IPS-18a (cell line): ENCODE data around the gene UBAC2.

Experiments used
- H3K27ac ChIP-seq: one replicate; pipeline ENCODE4 v1.5.1; 2013; ENCODE audit warnings: low read length
- H3K27me3 ChIP-seq: one replicate; pipeline ENCODE4 v1.6.1; 2013; ENCODE audit warnings: mild to moderate bottlenecking, low read length; ENCODE audit not compliant: control insufficient read depth, insufficient read depth
- H3K36me3 ChIP-seq: one replicate; pipeline ENCODE4 v1.6.1; 2013; ENCODE audit warnings: low read depth, low read length; ENCODE audit not compliant: control insufficient read depth
- H3K4me1 ChIP-seq: one replicate; pipeline ENCODE4 v1.6.1; 2013; ENCODE audit warnings: low read depth, low read length; ENCODE audit not compliant: control insufficient read depth
- H3K4me3 ChIP-seq: one replicate; pipeline ENCODE4 v1.5.1; 2013; ENCODE audit warnings: low read length
- H3K9ac ChIP-seq: one replicate; pipeline ENCODE4 v1.6.1; 2013; ENCODE audit warnings: mild to moderate bottlenecking, low read length, moderate library complexity
- H3K9me3 ChIP-seq: one replicate; pipeline ENCODE4 v1.6.1; 2013; ENCODE audit warnings: low read depth, low read length; ENCODE audit not compliant: control insufficient read depth

UBAC2 gene

DNA sequence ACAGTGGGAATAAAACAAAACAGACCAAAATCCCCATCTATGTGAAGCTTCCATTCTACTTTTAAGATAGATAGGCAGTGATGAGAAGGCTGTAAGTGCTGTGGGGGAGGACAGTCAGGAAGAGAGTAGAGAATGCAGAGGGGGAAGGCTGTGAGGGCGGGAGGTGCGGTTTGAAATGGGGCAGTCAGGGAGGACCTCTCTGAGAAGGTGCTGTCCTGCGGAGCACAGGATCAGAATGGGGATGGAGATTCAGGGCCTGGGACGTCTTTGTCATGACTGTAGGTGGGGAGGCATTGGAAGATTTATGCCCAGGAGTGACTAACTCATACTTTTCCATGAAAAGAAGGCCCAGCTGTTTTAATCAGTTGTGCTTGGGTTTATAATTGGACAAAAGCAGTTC is 110.5 kb downstream of the UBAC2 start:
- no peak overlapping the region for H3K27ac ChIP-seq
- no peaks in the 10 kb centered on the region for H3K9me3 ChIP-seq
- no peak overlapping the region for H3K4me3 ChIP-seq
- H3K4me1 ChIP-seq, result peaks cover 20% of the 10 kb centered on the region
- H3K9ac ChIP-seq, result no peak overlapping the region
- H3K27me3 ChIP-seq, result no peaks in the 10 kb centered on the region
- no peaks in the 10 kb centered on the region for H3K36me3 ChIP-seq

DNA sequence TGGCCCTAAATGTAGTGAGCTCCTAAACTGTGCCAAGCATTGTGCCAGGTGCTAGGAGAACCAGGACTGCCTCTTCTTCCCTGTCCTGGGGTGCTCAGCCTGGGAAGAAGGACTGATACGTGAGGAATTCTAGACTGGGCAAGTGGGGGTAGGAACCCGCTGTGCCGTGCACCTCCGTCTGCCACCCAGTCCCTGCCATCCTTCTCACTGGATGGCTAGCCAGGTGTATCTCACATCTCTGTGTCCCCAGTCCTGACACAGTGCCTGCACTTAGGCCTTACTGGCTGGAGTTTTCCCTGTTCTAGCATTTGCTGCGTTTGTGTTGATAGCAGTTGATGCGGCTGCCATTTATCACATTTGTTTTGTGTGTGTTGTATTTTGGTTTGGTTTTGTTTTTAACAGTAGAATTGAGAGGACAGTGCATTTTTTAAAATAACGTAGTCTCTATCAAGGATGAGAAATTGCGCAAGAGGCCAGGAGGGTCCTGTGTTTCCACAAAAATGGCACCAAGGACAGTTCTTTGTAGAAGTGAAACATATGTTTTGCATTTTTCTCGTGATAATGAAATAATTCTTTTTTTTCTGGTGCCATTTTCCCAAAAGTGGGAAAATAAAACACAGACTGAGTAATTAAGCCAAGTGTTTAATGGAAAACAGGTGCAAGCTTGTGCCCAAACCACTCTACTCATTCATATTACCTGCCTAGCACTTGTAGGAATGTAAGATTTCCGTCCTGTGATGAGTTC is 111.3 kb downstream of the UBAC2 start:
- H3K9me3 ChIP-seq, result no peaks in the 10 kb centered on the region
- no peak overlapping the region for H3K4me3 ChIP-seq
- no peak overlapping the region for H3K9ac ChIP-seq
- H3K36me3 ChIP-seq, result no peaks in the 10 kb centered on the region
- H3K27me3 ChIP-seq, result no peaks in the 10 kb centered on the region
- no peak overlapping the region for H3K27ac ChIP-seq
- H3K4me1 ChIP-seq, result peaks cover 20% of the 10 kb centered on the region

DNA sequence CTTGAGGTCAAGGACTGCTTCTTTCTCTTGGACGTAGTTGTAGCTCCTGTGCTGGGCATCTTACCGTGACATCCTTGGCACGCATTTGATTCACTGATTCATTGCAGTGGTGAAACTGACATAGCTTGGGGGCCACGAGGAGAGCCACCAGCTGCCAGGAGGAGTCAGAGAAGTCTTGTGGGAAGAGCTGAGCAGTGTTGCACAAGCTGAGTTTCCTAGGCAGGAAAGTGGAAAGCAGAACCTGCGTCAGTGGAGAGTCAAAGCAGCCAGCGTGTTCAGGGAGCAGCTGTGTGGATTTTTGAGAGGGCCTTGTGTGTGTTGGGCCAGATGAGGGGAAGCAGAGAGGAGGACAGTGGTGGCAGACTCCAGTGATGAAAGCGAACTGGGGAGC is 111.8 kb downstream of the UBAC2 start:
- Histone ChIP-seq H3K4me1 (peaks cover 20% of the 10 kb centered on the region), H3K27ac (no peak overlapping the region), H3K9me3 (no peaks in the 10 kb centered on the region), H3K36me3 (no peaks in the 10 kb centered on the region), H3K27me3 (no peaks in the 10 kb centered on the region), H3K4me3 (no peak overlapping the region), H3K9ac (no peak overlapping the region)

GRCh38 chr13:99313501-99313900 is 112.8 kb downstream of the UBAC2 start:
- Histone ChIP-seq H3K36me3 (no peaks in the 10 kb centered on the region), H3K9ac (no peak overlapping the region), H3K9me3 (no peaks in the 10 kb centered on the region), H3K27me3 (no peaks in the 10 kb centered on the region), H3K27ac (no peak overlapping the region), H3K4me3 (no peak overlapping the region), H3K4me1 (peaks cover 20% of the 10 kb centered on the region)

DNA sequence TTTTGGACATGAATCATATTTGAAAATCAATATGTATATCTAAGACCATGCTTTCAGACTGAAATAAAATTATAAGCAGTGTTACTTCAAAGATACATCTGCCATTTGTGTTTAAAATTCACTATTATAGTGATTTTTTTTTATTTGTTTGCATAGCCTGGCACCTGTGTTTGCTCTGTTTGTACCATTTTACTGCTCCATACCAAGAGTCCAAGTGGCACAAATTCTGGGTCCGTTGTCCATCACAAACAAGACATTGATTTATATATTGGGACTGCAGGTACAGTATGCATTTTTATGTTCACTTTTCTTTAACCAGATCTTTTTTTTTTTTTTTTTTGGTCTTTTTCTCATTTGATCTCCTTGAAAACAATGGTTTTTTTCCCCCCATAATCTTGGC is 113.3 kb downstream of the UBAC2 start:
- Histone ChIP-seq H3K9ac (no peak overlapping the region), H3K36me3 (no peaks in the 10 kb centered on the region), H3K9me3 (no peaks in the 10 kb centered on the region), H3K4me1 (peaks cover 20% of the 10 kb centered on the region), H3K27me3 (no peaks in the 10 kb centered on the region), H3K4me3 (no peak overlapping the region), H3K27ac (no peak overlapping the region)

DNA sequence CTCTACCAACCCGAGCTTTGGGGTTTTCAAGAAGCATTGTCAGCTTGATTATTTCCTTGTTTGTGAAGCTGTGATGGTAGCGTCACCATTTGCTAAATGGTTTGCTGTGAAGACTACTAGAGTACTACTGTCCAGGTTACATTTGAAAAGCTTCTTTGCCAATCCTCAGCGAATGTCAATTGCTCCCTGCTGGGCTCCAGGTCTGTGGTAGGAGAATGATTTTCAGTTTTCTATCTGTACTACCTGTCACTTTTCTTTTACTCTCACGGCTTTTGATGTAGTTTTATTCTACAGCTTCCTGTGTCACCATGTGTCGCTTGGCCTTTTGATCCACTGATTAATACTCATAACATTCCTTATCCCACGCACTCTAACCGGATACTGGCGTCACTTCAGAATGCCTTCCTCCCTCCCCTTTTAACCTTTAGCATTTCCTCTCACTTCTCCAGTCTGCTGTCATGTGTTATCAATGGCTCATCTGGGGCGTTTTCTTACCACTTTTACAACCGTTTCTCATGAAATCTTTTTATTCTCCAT is 114.1 kb downstream of the UBAC2 start:
- H3K27ac ChIP-seq, result no peak overlapping the region
- peaks cover 20% of the 10 kb centered on the region for H3K4me1 ChIP-seq
- H3K36me3 ChIP-seq, result peaks cover 6% of the 10 kb centered on the region

DNA sequence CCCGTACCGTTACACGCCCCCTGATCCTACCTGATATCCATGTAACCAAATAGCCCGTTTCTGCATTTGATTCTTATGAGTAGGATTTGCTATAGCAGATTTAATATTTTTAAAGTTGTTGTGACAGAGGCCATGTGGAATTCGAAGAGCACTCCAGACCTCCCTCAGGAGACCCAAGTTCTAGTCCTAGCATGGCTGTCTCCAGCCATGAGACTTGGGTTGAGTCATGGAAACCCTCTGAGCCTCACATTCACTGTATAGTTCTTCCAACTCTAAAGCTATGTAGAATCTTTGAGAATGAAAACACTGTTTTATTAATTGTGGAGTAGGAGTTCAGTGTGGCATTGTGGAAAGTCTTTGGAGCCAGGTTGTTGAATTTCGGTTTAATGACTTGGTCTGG is 114.5 kb downstream of the UBAC2 start:
- Histone ChIP-seq H3K27me3 (no peaks in the 10 kb centered on the region), H3K27ac (no peak overlapping the region), H3K36me3 (peaks cover 8% of the 10 kb centered on the region), H3K4me1 (peaks cover 20% of the 10 kb centered on the region), H3K9ac (no peak overlapping the region), H3K9me3 (no peaks in the 10 kb centered on the region), H3K4me3 (no peak overlapping the region)

More for the DNA sequence above, 114.1 kb downstream of the UBAC2 start:
- H3K4me3 ChIP-seq, result no peak overlapping the region
- H3K9me3 ChIP-seq, result no peaks in the 10 kb centered on the region
- H3K27me3 ChIP-seq, result no peaks in the 10 kb centered on the region
- no peak overlapping the region for H3K9ac ChIP-seq

GRCh38 chr13:99316224-99316623 is 115.6 kb downstream of the UBAC2 start:
- Histone ChIP-seq H3K9ac (no peak overlapping the region), H3K27ac (no peak overlapping the region), H3K36me3 (peaks cover 8% of the 10 kb centered on the region), H3K27me3 (no peaks in the 10 kb centered on the region), H3K4me3 (no peak overlapping the region), H3K4me1 (peaks cover 14% of the 10 kb centered on the region), H3K9me3 (no peaks in the 10 kb centered on the region)

DNA sequence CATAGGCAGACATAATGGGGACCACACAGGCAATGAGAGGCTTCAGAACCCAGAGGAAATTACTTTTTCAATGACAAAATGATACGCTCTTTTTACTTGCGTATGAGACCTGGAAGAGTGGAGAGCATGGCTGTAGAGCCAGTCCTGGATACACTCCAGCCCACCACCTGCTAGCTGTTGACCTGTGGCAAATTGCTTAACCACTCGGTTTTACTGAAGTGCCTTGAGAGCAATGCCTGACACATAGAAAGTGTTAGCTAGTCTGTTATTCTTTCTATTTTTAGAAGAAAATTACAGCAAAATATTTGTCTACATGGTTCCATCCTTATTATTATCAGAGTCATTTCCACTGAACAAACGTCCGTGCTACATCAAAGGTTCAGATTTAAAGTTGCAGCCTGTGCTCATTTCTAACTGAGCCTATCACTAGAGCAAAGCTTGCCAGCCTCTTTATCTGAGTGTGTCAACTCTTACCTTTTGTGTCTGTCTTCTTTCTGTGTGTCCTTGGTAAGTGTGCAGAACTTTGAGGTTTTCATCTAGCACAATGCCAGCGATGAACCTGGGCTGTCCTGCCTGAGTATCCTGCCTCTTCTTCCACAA is 116.1 kb downstream of the UBAC2 start:
- Histone ChIP-seq H3K9me3 (no peaks in the 10 kb centered on the region), H3K4me1 (peaks cover 14% of the 10 kb centered on the region), H3K36me3 (peaks cover 8% of the 10 kb centered on the region)

GRCh38 chr13:99320693-99321481 is 120.2 kb downstream of the UBAC2 start:
- H3K9ac ChIP-seq, result no peak overlapping the region

More for the DNA sequence above, 116.1 kb downstream of the UBAC2 start:
- no peaks in the 10 kb centered on the region for H3K27me3 ChIP-seq
- no peak overlapping the region for H3K4me3 ChIP-seq
- H3K27ac ChIP-seq, result no peak overlapping the region
- no peak overlapping the region for H3K9ac ChIP-seq

GRCh38 chr13:99321709-99322108 is 121.1 kb downstream of the UBAC2 start:
- no peak overlapping the region for H3K9ac ChIP-seq
- no peaks in the 10 kb centered on the region for H3K4me1 ChIP-seq
- H3K9me3 ChIP-seq, result no peaks in the 10 kb centered on the region
- H3K4me3 ChIP-seq, result no peak overlapping the region
- H3K36me3 ChIP-seq, result peaks cover 13% of the 10 kb centered on the region
- H3K27ac ChIP-seq, result no peak overlapping the region
- H3K27me3 ChIP-seq, result no peaks in the 10 kb centered on the region

More at GRCh38 chr13:99320693-99321481, 120.2 kb downstream of the UBAC2 start:
- H3K36me3 ChIP-seq, result peaks cover 13% of the 10 kb centered on the region
- no peak overlapping the region for H3K27ac ChIP-seq
- no peaks in the 10 kb centered on the region for H3K9me3 ChIP-seq
- no peaks in the 10 kb centered on the region for H3K27me3 ChIP-seq
- no peak overlapping the region for H3K4me3 ChIP-seq
- no peaks in the 10 kb centered on the region for H3K4me1 ChIP-seq
